Measurements from ENCODE around the gene HAL. TPM values are rescaled to one million over a fixed set of nuclear protein-coding genes. Genes with fewer than 3 reads are reported as not detected.

HAL gene
- total RNA-seq, 1 donor from 2014 or later, result not detected

DNA sequence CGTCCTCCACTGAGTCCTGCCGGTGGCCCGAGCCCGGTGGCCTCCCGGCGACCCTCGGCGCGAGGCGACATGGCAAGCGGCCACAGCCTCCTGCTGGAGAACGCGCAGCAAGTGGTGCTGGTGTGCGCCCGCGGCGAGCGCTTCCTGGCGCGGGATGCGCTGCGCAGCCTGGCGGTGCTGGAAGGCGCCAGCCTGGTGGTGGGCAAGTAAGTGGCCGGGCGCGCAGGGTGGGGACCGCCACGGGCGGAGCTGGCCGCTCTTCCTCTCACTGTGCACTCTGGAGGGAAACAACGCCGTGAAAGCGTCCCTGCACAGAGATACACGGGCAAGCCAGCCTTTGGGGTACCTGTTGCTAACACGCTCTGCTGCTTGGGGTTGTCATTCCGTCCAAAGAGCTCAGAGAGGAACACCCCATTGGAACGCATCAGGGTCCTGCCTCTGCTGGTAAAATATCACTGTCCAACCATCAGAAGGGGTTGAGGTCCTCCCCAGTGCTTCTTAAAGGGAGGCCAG, 52.8 kb downstream of the HAL start, which contains the start of gene AMDHD1:
Gene AMDHD1, plus strand, starts transcription at position 2 of the 513 bp plus-strand sequence. Its CDS starts 68 bp downstream, at position 70.
- Mint-ChIP-seq H3K27me3 (ENCODE audit: unreplicated experiment) (no peaks in the 10 kb centered on the region), H3K9me3 (ENCODE audit: unreplicated experiment) (peaks cover 4% of the 10 kb centered on the region), H3K4me1 (ENCODE audit: low read depth, unreplicated experiment) (no peaks in the 10 kb centered on the region), H3K36me3 (ENCODE audit: unreplicated experiment) (no peaks in the 10 kb centered on the region), H3K27ac (ENCODE audit: unreplicated experiment) (no peak within 1 kb of the TSS), H3K4me3 (ENCODE audit: unreplicated experiment) (peak within 1 kb of the TSS; percentile 96)
- TF ChIP-seq, protein P1, sequence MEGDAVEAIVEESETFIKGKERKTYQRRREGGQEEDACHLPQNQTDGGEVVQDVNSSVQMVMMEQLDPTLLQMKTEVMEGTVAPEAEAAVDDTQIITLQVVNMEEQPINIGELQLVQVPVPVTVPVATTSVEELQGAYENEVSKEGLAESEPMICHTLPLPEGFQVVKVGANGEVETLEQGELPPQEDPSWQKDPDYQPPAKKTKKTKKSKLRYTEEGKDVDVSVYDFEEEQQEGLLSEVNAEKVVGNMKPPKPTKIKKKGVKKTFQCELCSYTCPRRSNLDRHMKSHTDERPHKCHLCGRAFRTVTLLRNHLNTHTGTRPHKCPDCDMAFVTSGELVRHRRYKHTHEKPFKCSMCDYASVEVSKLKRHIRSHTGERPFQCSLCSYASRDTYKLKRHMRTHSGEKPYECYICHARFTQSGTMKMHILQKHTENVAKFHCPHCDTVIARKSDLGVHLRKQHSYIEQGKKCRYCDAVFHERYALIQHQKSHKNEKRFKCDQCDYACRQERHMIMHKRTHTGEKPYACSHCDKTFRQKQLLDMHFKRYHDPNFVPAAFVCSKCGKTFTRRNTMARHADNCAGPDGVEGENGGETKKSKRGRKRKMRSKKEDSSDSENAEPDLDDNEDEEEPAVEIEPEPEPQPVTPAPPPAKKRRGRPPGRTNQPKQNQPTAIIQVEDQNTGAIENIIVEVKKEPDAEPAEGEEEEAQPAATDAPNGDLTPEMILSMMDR (IDR thresholded peaks at IDR 0.05; ENCODE audit: partially characterized antibody, unreplicated experiment), result peak; percentile 27
- peak; percentile 80 for DNase-seq

DNA sequence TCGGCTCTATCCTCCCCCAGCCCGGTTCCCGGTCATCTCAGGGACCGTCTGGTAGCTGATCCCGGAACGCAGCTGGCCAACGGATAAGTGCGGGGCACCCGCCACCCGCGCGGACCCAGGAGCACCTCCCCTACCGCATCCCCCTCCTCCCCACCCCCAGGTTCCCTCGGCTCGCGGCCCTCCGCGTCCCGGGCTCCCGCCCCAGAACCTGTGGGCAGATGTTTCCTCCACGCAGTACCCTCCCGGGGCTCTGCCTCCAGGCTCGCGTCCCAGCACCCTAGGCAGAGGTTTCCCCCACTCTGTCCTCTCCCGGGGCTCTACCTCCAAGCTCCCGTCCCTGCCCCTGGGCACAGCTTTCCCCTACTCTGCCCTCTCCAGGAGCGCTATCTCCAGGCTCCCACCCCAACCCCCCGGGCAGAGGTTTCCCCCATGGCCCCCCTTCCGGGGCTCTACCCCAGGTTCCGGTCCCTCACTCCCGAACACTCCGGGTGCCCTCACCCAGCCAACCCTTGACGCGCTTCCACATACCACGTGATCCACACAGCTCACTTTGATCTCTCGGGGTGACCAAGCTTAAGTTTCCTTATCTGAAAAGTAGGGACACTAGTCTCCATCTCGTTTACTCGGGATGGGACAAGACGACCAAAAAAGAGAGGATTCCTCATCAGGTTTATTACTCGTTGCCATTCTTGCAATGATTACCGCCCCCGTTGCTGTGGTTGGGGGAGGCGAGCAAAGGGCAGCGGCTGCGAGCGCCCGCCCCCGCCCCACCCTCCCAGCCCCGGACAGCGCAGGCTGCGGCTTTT, 53.4 kb downstream of the HAL start, which contains the start of gene CCDC38:
Gene CCDC38, minus strand, starts transcription at position 91 of the 806 bp plus-strand sequence. CDS start 6,105 bp downstream, outside the sequence.
- peak; percentile 59 for DNase-seq
- Mint-ChIP-seq H3K27ac (ENCODE audit: unreplicated experiment) (no peak within 1 kb of the TSS), H3K9me3 (ENCODE audit: unreplicated experiment) (peaks cover 4% of the 10 kb centered on the region), H3K36me3 (ENCODE audit: unreplicated experiment) (no peaks in the 10 kb centered on the region), H3K4me3 (ENCODE audit: unreplicated experiment) (peak within 1 kb of the TSS; percentile 96), H3K27me3 (ENCODE audit: unreplicated experiment) (no peaks in the 10 kb centered on the region), H3K4me1 (ENCODE audit: low read depth, unreplicated experiment) (no peaks in the 10 kb centered on the region)
- TF ChIP-seq, protein P1 (IDR thresholded peaks at IDR 0.05; ENCODE audit: partially characterized antibody, unreplicated experiment), result no peak

DNA sequence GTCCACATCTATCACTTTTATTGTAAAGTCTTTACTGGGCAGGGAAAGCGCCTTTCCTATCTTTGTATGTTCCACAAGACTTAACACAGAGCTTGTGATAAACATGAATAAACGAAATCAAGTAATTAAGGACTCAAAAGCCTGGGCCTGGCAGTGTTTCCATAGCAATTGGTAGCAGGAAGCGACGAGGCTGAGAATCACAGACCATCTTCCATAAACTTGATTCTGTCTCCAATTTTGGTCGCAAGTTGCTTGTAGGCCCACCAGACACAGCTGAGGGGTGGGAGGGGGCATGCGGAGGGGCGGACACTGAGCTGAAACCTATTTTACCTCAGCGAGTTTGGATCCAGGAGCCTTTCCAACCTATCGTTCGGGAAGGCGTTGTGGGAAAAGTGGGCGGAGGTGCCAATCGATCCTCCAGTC, 54.0 kb downstream of the HAL start:
- TF ChIP-seq, protein P1 (IDR thresholded peaks at IDR 0.05; ENCODE audit: partially characterized antibody, unreplicated experiment), result no peak
- H3K4me3 Mint-ChIP-seq (ENCODE audit: unreplicated experiment), result peak overlapping the region; percentile 96
- no peaks in the 10 kb centered on the region for H3K4me1 Mint-ChIP-seq (ENCODE audit: low read depth, unreplicated experiment)
- DNase-seq, result no peak
- no peaks in the 10 kb centered on the region for H3K36me3 Mint-ChIP-seq (ENCODE audit: unreplicated experiment)
- H3K27ac Mint-ChIP-seq (ENCODE audit: unreplicated experiment), result no peak overlapping the region
- peaks cover 4% of the 10 kb centered on the region for H3K9me3 Mint-ChIP-seq (ENCODE audit: unreplicated experiment)
- H3K27me3 Mint-ChIP-seq (ENCODE audit: unreplicated experiment), result no peaks in the 10 kb centered on the region

DNA sequence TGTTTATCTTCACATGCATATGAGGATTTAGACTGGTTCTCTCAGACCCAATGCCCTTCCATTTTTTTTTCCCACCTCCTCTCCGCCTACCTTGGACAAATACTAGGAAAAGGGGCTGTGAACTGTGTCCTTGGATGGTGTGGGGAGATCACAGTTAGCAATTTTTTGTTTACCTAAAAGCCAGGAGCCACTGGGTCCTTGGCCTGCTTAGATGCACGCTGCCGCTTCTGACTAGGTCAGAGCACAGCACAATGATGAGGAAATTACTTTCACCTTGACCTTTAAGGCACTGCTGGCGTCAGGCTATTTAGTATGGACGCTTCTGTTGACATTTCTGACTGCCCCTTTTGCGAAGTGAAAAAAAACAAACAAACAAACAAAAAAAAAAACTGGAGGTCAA, 55.6 kb downstream of the HAL start:
- TF ChIP-seq, protein P1 (IDR thresholded peaks at IDR 0.05; ENCODE audit: partially characterized antibody, unreplicated experiment), result no peak
- DNase-seq, result no peak

More for the DNA sequence above, 55.6 kb downstream of the HAL start:
- H3K27ac Mint-ChIP-seq (ENCODE audit: unreplicated experiment), result no peak overlapping the region
- peaks cover 4% of the 10 kb centered on the region for H3K9me3 Mint-ChIP-seq (ENCODE audit: unreplicated experiment)
- no peak overlapping the region for H3K4me3 Mint-ChIP-seq (ENCODE audit: unreplicated experiment)
- H3K27me3 Mint-ChIP-seq (ENCODE audit: unreplicated experiment), result no peaks in the 10 kb centered on the region
- no peaks in the 10 kb centered on the region for H3K36me3 Mint-ChIP-seq (ENCODE audit: unreplicated experiment)
- H3K4me1 Mint-ChIP-seq (ENCODE audit: low read depth, unreplicated experiment), result no peaks in the 10 kb centered on the region

Other genes with a start within 250 kb of the HAL start
- 0.59 TPM for gene NTN4, start 205.6 kb downstream of the HAL start, total RNA-seq (ENCODE audit: unreplicated experiment)
- 38.5 TPM for gene SNRPF, start 137.4 kb downstream of the HAL start, total RNA-seq (ENCODE audit: unreplicated experiment)
- not detected for gene CCDC38, start 53.7 kb downstream of the HAL start, total RNA-seq (ENCODE audit: unreplicated experiment)
- gene AMDHD1, start 53.0 kb downstream of the HAL start, total RNA-seq (ENCODE audit: unreplicated experiment), result not detected
- 27.6 TPM for gene LTA4H, start 39.2 kb upstream of the HAL start, total RNA-seq (ENCODE audit: unreplicated experiment)
- gene ELK3, start 198.0 kb upstream of the HAL start, total RNA-seq (ENCODE audit: unreplicated experiment), result 3.7 TPM

Data from glutamatergic neuron (in vitro differentiated cells).